ENCODE results near the gene TMPRSS7.

Gene TMPRSS7

DNA sequence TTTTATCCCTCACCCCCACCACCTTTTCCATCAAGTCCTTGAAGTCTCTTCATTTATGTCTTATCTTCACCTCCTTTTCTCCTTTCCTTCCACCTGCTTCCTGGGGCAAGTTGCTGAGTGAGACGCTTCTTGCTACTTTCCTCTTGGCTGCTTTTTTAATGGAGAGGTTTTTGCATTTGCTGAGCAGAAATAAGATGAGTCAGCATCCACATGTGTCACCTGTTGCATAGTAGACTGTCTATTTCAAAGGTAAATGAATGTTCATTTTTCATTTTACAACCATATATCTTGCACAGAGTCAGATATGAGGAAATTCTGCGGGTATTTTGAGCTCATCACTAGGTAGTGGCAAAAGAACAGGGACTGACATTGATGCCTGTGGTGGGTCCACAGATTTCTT is 70.2 kb downstream of the TMPRSS7 start:
- DNase-seq, result no peak

DNA sequence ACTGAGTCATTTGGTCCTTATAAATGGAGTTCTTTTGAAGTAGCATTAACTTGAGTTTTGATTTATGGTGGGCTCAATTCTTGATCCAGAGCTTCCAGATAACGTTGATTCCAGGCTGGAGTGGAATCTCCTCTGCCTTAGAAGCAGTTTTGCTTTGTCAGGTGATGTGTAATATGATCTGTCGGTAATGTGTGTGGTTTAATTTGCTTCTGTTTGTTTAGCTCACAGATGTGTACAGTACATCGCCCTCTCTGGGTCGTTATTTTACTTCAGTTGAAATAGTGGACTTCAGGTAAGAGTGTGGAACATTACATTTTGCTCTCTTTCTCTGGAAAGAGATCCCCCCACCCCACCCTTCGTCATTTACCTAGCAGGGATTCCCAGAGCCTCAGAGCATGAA is 74.8 kb downstream of the TMPRSS7 start:
- no peak for DNase-seq

DNA sequence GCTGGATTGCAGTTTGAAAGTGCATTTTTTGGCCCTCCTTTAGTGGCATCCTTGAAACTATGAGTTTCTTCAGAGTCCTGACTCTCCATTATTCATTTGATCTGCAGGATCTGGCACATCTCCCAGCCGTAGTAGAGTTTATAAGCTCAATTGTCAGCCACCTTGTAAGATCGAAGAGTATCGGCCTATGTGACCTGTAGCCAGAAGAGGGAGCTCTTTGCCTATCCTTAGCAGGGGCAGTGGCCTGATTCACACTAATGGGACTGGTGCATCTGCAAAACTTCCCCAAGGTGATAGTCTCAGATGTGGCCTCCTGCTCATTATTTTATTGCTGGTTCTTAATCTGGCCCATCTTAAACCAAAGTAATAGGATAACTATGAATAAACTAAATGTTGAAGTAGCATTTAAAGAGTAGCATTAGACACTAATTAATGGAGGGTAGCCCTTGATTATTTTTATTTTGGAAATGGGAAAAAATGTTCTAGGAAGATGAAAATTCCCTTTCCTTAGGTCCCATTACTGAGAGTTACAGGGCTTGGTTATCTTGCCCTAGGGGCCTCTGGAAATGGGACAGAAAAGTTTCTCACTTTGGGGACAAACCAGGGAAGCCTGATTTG is 77.4 kb downstream of the TMPRSS7 start:
- DNase-seq, result peak; percentile 79

GRCh38 chr3:112114576-112115160 is 80.1 kb downstream of the TMPRSS7 start:
- no peak for DNase-seq

DNA sequence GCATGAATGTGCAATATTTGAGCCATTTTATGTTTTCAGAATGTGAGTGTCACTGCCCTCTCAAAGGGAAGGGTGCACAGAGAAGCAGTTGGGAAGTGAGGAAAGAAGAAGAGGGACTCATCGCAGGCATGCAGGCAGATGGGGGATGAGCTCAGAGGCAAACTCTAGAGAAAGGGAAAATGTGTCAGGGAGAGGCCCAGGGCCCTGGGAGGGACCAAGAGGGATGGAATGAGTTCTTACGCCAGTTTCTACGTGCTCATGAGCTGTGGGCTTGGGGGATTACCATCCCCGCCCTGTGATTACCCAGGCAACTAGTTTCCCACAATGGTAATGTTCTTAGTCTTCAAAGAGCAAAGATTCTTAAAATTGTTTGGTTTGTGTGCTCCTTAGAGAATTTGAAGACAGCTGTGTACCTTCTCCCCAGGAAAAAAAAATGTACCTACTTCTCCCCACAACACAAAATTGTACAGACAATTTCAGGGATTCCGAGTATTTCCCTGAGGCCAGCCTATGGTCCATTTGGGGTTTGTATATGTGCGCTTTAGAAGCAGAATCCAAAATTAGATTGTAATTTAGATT is 80.7 kb downstream of the TMPRSS7 start:
- no peak for DNase-seq

GRCh38 chr3:112115806-112116383 is 81.4 kb downstream of the TMPRSS7 start:
- DNase-seq, result no peak

GRCh38 chr3:112116748-112117186 is 82.2 kb downstream of the TMPRSS7 start:
- DNase-seq, result no peak

- no peak for DNase-seq
These were observed 82.9 kb downstream of the TMPRSS7 start for GRCh38 chr3:112117415-112117814.

DNA sequence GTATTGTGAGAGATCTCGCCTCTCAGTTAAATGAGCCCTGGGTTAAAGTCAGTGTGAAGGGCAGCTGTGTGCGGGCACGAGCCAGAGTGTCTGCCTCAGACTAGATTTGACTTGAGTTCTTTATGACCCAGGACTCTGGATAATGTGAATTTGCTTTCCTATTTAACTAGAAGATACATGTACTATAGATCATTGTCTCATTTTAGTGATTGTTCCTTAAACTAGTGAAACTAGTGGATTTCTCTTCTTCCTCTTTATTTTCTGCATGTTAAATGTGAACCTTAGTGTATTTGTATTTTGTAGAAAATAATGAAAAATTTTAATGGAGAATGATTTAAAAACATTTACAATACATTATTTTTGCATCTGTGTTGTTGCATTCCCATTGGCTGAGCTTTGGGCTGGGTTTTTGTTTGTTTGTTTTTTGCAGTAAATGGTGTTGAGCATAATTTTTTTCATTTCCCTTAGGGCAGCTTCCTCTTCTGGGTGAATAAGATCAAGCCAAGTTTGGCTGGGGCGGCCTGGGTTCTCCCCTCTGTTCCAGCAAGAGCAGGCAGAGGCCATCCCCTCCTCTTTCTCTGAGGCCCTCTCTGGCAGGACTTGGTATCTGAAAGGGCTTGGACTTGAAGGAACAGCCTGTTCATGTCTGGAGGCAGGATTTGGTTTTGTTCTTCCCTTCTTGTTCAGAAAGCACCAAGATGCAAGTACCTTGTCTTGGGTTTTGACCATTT is 83.5 kb downstream of the TMPRSS7 start:
- no peak for DNase-seq

DNA sequence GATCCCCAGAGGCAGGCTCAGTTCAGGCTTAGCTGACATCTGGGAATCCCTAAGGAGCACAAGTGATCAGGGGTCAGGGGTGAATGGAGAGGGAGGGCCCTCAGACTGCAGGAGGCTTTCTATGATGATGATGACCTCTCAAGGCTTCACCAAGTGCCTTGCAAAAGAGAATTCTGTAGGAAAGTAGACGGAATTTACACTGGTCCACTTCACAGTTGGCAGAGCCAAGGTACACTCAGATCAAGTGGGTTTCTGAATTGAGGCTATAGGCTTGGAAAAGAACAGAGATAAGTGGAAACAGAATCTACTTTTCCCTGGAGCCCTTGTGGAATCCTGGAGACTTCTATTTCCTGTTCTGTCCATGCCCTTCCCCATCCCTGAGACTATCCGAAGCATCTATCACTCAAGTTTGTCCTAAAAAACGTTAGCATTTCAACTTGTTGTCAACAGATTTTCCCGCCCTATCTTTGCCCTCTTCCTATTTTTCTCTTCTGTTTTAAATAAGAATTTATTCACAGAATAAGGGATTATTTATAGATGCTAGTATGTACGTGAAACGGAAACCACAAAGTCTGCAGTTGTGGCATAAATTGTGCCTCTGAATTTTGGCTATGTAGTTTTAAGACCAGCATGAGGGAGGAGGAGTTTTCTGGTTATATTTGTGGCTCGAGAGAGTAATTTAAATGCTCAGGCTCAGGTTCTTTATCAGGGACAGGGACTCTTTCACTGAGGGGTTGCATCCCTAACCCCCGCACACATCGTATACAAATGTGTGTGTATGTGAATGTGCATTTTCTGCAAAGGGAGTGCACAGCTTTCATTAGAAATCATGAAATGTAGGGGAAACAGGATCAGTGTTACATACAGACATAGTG is 85.7 kb downstream of the TMPRSS7 start:
- DNase-seq, result peak; percentile 25

GRCh38 chr3:112121577-112122547 is 87.3 kb downstream of the TMPRSS7 start:
- DNase-seq, result no peak

DNA sequence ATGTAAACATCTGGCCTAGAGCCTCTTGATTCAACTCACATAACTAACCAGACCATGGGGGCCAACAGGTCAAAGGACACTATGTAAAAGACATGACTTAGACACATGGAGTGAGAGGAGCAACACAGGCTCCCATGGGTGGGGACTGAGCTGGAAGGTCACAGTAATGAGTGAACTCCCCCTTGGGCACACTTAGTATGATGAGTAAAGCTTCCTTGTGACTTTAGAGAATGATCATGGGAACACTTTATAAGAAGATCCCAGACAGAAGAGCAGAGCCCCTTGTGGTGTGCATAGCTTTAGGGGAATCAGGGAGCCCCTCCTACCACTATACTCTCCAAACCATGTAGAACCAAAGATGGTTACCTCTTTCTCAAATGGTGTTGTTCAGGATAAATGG is 88.3 kb downstream of the TMPRSS7 start:
- no peak for DNase-seq

GRCh38 chr3:112123548-112123947 is 89.0 kb downstream of the TMPRSS7 start:
- no peak for DNase-seq

GRCh38 chr3:112124907-112125607 is 90.5 kb downstream of the TMPRSS7 start:
- DNase-seq, result no peak

DNA sequence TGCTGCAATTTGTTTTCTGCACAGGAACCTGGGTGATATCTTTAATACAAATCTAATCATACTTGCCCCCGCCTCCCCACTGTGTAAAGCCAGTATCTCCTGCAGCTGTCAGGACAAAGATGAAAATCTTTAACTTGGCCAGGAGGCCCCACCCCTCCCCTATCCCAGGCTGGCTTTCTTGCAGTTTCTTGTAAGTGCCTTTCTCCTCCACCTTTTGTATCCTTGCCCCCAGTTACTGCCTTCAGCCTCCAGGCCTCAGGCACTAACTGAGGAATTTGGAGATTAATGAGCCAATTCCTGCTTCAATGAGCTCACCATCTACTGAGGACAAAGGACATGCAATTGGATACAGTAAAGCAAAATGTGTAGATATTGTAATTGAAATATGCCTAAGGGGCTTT is 92.0 kb downstream of the TMPRSS7 start:
- peak; percentile 29 for DNase-seq

DNA sequence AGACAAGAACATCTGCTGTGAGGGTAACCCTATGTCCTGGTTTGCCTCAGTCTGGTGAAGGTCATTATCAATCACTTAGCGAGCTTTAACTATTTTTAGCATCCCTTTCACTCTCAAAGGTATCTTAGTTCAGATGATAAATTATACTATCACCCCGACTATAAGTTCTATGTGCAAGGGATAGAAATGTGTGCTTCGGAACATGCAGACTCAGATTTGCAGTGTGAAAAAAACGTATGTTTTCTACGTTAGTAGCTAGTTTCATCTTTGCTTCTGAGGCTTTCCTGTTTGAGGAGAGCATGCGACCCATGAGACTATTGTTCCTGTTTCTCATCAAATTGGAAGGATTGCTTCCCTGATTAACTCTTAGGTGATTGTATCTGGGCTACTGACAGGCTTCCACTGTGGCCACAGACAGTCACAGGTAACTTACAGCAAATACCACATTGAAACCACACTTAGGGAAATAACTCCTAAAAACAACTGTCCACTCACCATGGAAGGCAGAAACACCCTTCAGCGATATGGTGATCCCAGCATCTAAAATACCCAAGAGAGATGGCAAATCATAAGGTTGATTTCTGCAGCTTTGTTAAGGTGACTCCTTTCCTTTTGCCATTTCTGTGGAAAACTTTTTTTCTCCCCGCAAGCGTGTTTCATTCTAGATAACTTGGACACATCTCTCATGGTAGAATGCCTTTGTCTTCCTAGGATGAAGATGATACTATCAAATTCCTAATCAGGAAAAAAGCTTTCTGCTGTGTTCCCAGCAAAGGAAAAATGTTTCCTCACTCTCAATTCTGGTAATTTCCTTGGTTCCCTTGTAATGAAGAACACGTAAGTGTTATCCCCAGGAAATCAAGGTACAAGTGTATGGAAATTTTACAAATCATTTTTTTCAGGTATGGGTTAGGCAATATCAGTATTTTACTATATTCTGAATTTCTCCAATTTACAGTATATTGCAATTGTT is 93.3 kb downstream of the TMPRSS7 start:
- DNase-seq, result peak; percentile 28

DNA sequence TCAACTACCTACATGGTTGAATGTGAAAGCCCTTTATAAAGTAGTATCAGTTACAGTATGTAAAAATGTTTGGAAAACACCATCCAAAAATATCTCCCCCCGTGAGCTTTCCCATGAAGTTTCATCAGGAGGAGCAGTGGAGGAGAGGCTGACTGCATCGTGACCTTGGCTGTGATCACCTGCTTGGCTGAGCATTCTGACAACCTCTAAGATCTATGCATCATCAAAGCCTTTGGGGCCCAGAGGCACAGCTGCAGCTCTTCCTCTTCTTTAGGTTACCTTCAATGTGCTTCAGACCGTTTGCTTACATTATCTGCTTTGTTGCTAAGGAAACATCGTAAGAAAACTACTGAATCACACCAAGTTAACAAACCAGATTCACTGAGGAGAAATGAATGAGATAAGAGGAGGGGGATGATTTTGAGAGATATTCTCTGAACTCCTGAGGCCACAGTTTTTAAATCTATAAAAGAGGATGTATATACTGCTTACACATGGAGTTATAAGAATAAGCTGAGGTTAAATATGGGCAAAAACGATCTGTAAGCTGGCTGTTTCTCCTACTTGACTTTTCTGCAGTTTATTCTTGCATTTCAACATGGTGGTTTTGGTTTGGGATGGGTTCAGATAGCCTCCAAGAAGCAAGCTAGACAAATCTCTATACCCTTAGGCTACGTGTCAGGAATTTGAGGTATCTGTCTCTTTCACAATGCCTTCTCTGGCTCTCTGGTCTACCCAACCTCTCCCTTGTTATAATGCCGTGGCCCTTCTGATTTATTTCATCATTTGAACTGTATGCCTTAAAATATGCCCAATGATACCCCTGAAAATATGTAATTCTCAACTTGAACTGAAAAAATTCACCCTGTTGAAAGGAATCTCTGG is 94.5 kb downstream of the TMPRSS7 start:
- peak; percentile 83 for DNase-seq

GRCh38 chr3:112129925-112130637 is 95.5 kb downstream of the TMPRSS7 start:
- DNase-seq, result no peak

Data from CD4-positive, alpha-beta T cell treated with Interleukin-12 subunit alpha and Interleukin-12 subunit beta, for 1 hour (primary cell).